Measurements from ENCODE around the gene TNFSF12. TPM values are rescaled to one million over a fixed set of nuclear protein-coding genes. Genes with fewer than 3 reads are reported as not detected.

The TNFSF12 gene
- total and polyA plus RNA-seq, 3 donors from 2014 or later = 17.0 to 21.5 (median 20.6) TPM

DNA sequence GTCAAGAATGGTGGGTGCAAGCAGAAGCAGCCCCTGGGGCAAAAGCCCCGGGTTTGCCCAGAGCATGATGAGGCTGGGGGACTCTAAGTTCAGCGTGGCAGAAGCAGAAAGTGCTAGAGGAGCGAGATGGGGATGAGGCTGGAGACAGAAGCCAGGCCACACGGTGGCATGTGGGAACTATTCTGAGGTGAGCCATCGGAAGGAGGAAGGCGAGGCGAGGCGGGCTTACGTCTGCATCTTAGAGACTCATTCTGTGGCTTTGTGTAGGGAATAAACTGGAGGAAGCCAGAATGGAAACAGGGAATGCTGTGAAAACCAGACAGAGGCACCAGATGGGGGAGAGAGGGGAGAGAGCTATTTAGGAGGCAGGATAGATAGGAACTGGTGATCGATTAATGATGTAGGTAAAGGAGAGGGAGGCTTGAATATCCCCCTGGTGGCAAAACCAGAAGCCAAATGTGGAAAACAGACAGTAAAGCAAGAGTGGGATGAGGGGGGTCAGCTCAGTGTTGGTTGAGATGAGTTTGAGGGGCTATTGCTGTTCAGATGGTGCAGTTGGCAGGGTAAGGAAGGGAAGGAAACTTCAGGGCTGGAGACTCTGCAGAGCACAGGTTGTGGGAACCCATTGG is 6.6 kb downstream of the TNFSF12 start:
- Histone ChIP-seq H3K36me3 (ENCODE audit: low read depth, missing control alignments) (no peaks in the 10 kb centered on the region), H3K9me3 (no peaks in the 10 kb centered on the region), H3K4me1 (peaks cover 31% of the 10 kb centered on the region), H3K27ac (no peak overlapping the region), H3K27me3 (no peaks in the 10 kb centered on the region), H3K4me3 (no peak overlapping the region)
- no peak for TF ChIP-seq CTCF (IDR thresholded peaks at IDR 0.05)
- no peak for TF ChIP-seq POLR2A (IDR thresholded peaks at IDR 0.05)
- WGBS, 2 donors = 74 to 77% methylated on average over 10 of the region's 10 CpGs
- no peak for DNase-seq
- intact Hi-C loops (cut with DNase I; ENCODE audit: low total_unique reads) = loop anchor here (5.0 kb wide), 1 partner anchor 43 kb away; no protein-coding TSS in a partner anchor

GRCh38 chr17:7556627-7557026 is 7.8 kb downstream of the TNFSF12 start:
- Histone ChIP-seq H3K27me3 (no peaks in the 10 kb centered on the region), H3K36me3 (ENCODE audit: low read depth, missing control alignments) (no peaks in the 10 kb centered on the region), H3K4me3 (no peak overlapping the region), H3K27ac (no peak overlapping the region), H3K9me3 (no peaks in the 10 kb centered on the region), H3K4me1 (peaks cover 36% of the 10 kb centered on the region)
- 77 to 85% methylated on average over 9 to 12 of the region's 12 CpGs for WGBS, 2 donors
- no peak for DNase-seq
- TF ChIP-seq CTCF (IDR thresholded peaks at IDR 0.05) (no peak), POLR2A (IDR thresholded peaks at IDR 0.05) (no peak)
- intact Hi-C loops (cut with DNase I; ENCODE audit: low total_unique reads) = loop anchor here (5.0 kb wide), 1 partner anchor 44 kb away; no protein-coding TSS in a partner anchor

GRCh38 chr17:7557147-7557764 is 8.4 kb downstream of the TNFSF12 start:
- Histone ChIP-seq H3K36me3 (ENCODE audit: low read depth, missing control alignments) (no peaks in the 10 kb centered on the region), H3K27ac (peak overlapping the region; percentile 86 to 92), H3K4me3 (no peak overlapping the region), H3K9me3 (no peaks in the 10 kb centered on the region), H3K27me3 (no peaks in the 10 kb centered on the region), H3K4me1 (peaks cover 36% of the 10 kb centered on the region)
- intact Hi-C loops (cut with DNase I; ENCODE audit: low total_unique reads) = loop anchor here (5.0 kb wide), 1 partner anchor 45 kb away; no protein-coding TSS in a partner anchor
- TF ChIP-seq CTCF (IDR thresholded peaks at IDR 0.05) (no peak), POLR2A (IDR thresholded peaks at IDR 0.05) (no peak)
- no peak for DNase-seq
- 45 to 55% methylated on average over 14 to 19 of the region's 19 CpGs for WGBS, 2 donors

DNA sequence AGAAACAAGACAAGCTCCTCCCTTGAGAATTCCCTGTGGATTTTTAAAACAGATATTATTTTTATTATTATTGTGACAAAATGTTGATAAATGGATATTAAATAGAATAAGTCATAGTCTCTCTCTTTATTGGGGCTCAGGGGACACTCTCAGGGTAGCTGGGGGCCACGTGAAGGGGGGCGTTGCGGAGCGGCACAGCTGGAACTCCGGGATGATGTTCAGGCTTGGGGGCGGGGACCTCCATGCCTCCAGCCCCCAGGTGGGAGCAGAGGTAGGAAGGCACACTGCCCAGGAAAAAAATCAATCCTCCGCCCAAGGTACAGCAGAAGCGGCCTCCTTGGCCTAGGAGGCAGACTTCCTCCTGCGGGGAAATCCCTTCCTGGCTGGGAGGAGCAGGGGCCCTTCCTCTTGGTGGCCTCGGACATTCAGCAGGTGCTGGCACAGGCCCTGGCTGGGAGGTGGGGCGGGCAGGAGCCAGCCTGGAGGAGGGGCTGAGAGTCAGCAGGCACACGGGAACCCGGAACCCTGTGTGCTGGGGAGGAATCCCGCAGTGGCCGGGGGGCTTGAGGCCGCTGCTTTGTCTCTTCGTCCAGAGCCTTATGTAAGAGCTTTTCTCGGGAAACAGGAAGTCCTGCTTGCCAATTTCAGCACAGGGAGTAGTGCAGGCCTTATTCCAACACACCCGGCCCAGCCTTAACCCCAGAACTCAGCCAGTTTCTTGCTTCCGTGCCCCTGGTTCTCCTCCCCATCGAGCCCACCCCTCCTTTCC is 9.1 kb downstream of the TNFSF12 start:
- DNase-seq = peak; percentile 81
- H3K4me3 ChIP-seq = no peak overlapping the region
- no peaks in the 10 kb centered on the region for H3K27me3 ChIP-seq
- no peak for TF ChIP-seq POLR2A (IDR thresholded peaks at IDR 0.05)
- no peak for TF ChIP-seq CTCF (IDR thresholded peaks at IDR 0.05)
- H3K4me1 ChIP-seq = peaks cover 43% of the 10 kb centered on the region
- intact Hi-C loops (cut with DNase I; ENCODE audit: low total_unique reads) = loop anchor here (5.0 kb wide), 1 partner anchor 46 kb away; no protein-coding TSS in a partner anchor
- peak overlapping the region; percentile 86 to 92 for H3K27ac ChIP-seq
- WGBS, 2 donors = 27 to 30% methylated on average over 21 of the region's 21 CpGs
- no peaks in the 10 kb centered on the region for H3K36me3 ChIP-seq (ENCODE audit: low read depth, missing control alignments)
- no peaks in the 10 kb centered on the region for H3K9me3 ChIP-seq

All from testis (tissue), 3 donors.